Smooth muscle cell (in vitro differentiated cells): Measurements from ENCODE around the gene KIF25. TPM values are rescaled to one million over a fixed set of nuclear protein-coding genes. Genes with fewer than 3 reads are reported as not detected.

Experiments
- DNase-seq: peaks from one replicate; lab custom pipeline; 2025; ENCODE audit not compliant: unreplicated experiment; lab: John Stamatoyannopoulos, UW
- H2AFZ ChIP-seq: fragments of 200-600 bp; sonication (generic); 2 replicates; pipeline ENCODE4 v1.6.0; 2016; ENCODE audit warnings: antibody characterized with exemption, low read depth, mild to moderate bottlenecking
- H3F3A ChIP-seq: fragments of 200-600 bp; sonication (generic); 2 replicates; pipeline ENCODE4 v1.6.0; 2017; ENCODE audit warnings: antibody characterized with exemption, low read depth
- H3K27ac ChIP-seq: fragments of 200-600 bp; sonication (generic); 2 replicates; pipeline ENCODE4 v1.5.1; 2016; ENCODE audit warnings: low read depth, mild to moderate bottlenecking
- H3K27me3 ChIP-seq: fragments of 200-600 bp; sonication (generic); 2 replicates; pipeline ENCODE4 v1.6.1; 2016; ENCODE audit warnings: low read depth, mild to moderate bottlenecking
- H3K36me3 ChIP-seq: fragments of 200-600 bp; sonication (generic); 2 replicates; pipeline ENCODE4 v1.5.1; 2016; ENCODE audit warnings: low read depth
- H3K4me1 ChIP-seq: fragments of 200-600 bp; sonication (generic); 2 replicates; pipeline ENCODE4 v1.5.1; 2016; ENCODE audit warnings: low read depth
- H3K4me2 ChIP-seq: fragments of 200-600 bp; sonication (generic); 2 replicates; pipeline ENCODE4 v1.6.0; 2016; ENCODE audit warnings: mild to moderate bottlenecking
- H3K4me3 ChIP-seq: fragments of 200-600 bp; sonication (generic); 2 replicates; pipeline ENCODE4 v1.5.1; 2016; ENCODE audit warnings: mild to moderate bottlenecking
- H3K79me2 ChIP-seq: fragments of 200-600 bp; sonication (generic); 2 replicates; pipeline ENCODE4 v1.6.0; 2016; ENCODE audit warnings: low read depth, mild to moderate bottlenecking
- H3K9ac ChIP-seq: fragments of 200-600 bp; sonication (generic); 2 replicates; pipeline ENCODE4 v1.6.0; 2016; ENCODE audit warnings: low read depth
- H3K9me3 ChIP-seq: fragments of 200-600 bp; sonication (generic); replicated peaks from 2 replicates; pipeline ENCODE4 v1.5.1; 2016; ENCODE audit warnings: low read depth
- H4K20me1 ChIP-seq: fragments of 200-600 bp; sonication (generic); 2 replicates; pipeline ENCODE4 v1.6.0; 2016; ENCODE audit warnings: low read depth
- WGBS: methylation state at CpG from one replicate; pipeline ENCODE4 v1.1.7; 2016; ENCODE audit warnings: low lambda C conversion rate; 5-methylcytosine and 5-hydroxymethylcytosine counted together
- polyA plus RNA-seq: library from polyadenylated mRNA; unstranded; fragments of >200 nt; fragmentation: Nextera tagmentation; extraction: Ambion mirVana; gene quantifications from 2 replicates; pipeline ENCODE4 v1.2.1, GENCODE V29; 2016
- total RNA-seq: library from RNA; depleted of rRNA; stranded (reverse); fragments of >200 nt; gene quantifications from 2 replicates; pipeline ENCODE4 v1.2.3, GENCODE V29; 2014
- TF ChIP-seq, protein P1 (sequence below): fragments of 200-600 bp; sonication (generic); IDR thresholded peaks from 2 replicates; pipeline ENCODE4 v1.5.1; 2017; ENCODE audit warnings: borderline replicate concordance, mild to moderate bottlenecking, antibody characterized with exemption; ENCODE audit not compliant: insufficient read depth, poor library complexity, severe bottlenecking

Gene KIF25
- total and polyA plus RNA-seq, 2 experiments from 2014 or later, result 0.22 to 1.5 TPM

DNA sequence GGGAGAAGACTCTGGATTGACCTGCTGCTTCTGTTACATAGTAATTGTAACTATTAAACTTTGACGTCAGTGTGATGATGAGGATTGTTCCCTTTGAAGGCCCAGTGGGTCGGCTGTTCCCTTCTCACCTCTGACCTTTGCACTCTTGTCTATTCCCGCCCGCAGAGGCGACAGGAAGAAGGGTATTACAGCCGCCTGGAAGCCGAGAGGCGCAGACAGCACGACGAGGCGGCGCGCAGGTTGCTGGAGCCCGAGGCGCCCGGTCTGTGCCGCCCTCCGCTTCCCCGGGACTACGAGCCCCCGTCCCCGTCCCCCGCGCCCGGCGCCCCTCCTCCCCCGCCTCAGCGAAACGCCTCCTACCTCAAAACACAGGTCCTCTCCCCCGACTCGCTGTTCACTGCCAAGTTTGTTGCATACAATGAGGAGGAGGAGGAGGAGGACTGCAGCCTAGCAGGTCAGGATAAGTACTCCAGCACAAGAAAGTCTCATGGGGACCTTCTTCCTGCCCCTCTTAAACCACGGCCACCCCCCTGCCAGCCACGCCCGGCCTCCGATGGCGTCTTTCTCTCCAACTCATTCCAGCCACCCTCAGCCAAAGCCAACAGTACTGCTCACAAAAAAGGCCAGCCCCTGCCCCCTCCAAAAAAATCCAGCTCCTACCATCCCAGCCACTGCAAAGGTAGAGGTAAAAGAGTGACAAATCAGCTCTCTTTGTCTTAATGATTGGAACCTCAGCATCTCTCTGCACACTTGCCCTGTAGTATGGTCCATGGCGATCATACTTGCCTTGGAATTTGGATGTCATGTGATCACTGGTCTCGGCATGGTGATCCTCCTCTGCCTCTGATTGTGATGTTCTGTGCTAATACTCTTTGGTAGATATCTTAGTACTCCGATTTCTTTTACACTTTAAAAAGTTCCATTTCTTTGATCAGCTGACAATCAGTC lies 31.6 kb upstream of the KIF25 start:
- H3K4me1 ChIP-seq, result no peaks in the 10 kb centered on the region
- H3K4me3 ChIP-seq, result no peak overlapping the region
- no peak overlapping the region for H3K27ac ChIP-seq
- H3K4me2 ChIP-seq, result no peak overlapping the region
- DNase-seq, result no peak
- no peak overlapping the region for H3K9ac ChIP-seq
- WGBS, result 97% methylated on average over 16 of the region's 39 CpGs
- no peaks in the 10 kb centered on the region for H3K9me3 ChIP-seq
- H2AFZ ChIP-seq, result no peak overlapping the region
- H4K20me1 ChIP-seq, result peaks cover 4% of the 10 kb centered on the region
- H3K79me2 ChIP-seq, result peaks cover 1% of the 10 kb centered on the region
- no peaks in the 10 kb centered on the region for H3K27me3 ChIP-seq
- H3K36me3 ChIP-seq, result peaks cover 12% of the 10 kb centered on the region
- peaks cover 4% of the 10 kb centered on the region for H3F3A ChIP-seq
- TF ChIP-seq, protein P1, sequence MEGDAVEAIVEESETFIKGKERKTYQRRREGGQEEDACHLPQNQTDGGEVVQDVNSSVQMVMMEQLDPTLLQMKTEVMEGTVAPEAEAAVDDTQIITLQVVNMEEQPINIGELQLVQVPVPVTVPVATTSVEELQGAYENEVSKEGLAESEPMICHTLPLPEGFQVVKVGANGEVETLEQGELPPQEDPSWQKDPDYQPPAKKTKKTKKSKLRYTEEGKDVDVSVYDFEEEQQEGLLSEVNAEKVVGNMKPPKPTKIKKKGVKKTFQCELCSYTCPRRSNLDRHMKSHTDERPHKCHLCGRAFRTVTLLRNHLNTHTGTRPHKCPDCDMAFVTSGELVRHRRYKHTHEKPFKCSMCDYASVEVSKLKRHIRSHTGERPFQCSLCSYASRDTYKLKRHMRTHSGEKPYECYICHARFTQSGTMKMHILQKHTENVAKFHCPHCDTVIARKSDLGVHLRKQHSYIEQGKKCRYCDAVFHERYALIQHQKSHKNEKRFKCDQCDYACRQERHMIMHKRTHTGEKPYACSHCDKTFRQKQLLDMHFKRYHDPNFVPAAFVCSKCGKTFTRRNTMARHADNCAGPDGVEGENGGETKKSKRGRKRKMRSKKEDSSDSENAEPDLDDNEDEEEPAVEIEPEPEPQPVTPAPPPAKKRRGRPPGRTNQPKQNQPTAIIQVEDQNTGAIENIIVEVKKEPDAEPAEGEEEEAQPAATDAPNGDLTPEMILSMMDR, result no peak

DNA sequence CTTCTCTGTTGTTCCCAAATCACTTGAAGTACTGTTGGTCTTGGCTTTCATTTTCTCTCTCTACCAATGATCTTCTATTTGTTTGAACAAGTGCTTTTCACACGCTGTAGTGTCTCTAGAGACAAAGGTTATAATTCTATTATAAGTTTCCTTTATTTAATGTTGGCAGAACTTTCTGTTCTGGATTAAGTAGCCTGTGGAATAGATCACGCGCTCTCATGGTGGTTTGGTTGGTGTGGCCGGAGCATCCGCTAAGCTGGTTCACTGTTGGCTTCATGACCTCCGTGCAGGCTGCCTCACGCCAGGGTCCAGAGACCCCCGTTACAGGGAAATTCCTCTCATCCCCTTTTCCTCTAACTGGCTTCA lies 30.9 kb upstream of the KIF25 start:
- Histone ChIP-seq H4K20me1 (peaks cover 4% of the 10 kb centered on the region), H2AFZ (no peak overlapping the region), H3K36me3 (peaks cover 12% of the 10 kb centered on the region), H3K4me3 (no peak overlapping the region), H3K27ac (no peak overlapping the region), H3F3A (peaks cover 4% of the 10 kb centered on the region), H3K4me1 (no peaks in the 10 kb centered on the region), H3K79me2 (no peaks in the 10 kb centered on the region), H3K9me3 (no peaks in the 10 kb centered on the region), H3K4me2 (no peak overlapping the region), H3K9ac (no peak overlapping the region), H3K27me3 (no peaks in the 10 kb centered on the region)
- TF ChIP-seq, protein P1, result no peak
- WGBS, result 97% methylated on average over 8 of the region's 8 CpGs
- no peak for DNase-seq

DNA sequence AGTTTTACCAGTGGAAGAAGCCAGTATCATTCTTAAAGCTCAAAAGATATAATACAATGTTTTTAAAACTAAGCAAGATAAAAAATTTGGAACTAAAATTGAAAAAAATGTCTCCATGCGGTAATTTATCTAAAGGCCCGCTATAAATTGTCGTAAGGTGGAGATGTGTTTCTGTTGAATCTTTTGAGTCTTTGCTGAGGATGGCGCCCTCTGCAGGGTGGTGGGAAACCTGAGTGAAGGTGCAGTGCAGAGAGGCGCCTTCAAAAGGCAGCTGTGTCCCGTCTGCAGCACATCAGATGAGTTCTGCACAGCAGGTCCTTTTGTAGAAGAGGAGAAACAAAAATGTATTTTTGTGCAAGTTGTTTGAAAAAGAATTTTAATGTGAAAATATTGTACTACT lies 29.4 kb upstream of the KIF25 start:
- Histone ChIP-seq H3K36me3 (peaks cover 12% of the 10 kb centered on the region), H3K27me3 (no peaks in the 10 kb centered on the region), H3K4me3 (no peak overlapping the region), H3F3A (peaks cover 5% of the 10 kb centered on the region), H3K9ac (no peak overlapping the region), H3K27ac (no peak overlapping the region), H3K4me1 (peaks cover under 1% of the 10 kb centered on the region), H3K4me2 (no peak overlapping the region), H3K79me2 (no peaks in the 10 kb centered on the region), H4K20me1 (peaks cover 4% of the 10 kb centered on the region), H2AFZ (no peak overlapping the region), H3K9me3 (no peaks in the 10 kb centered on the region)
- 73% methylated on average over 6 of the region's 6 CpGs for WGBS
- DNase-seq, result no peak
- TF ChIP-seq, protein P1, result peak; percentile 41
